ENCODE measurements around the gene RBPMS2. TPM values are rescaled to one million over a fixed set of nuclear protein-coding genes. Genes with fewer than 3 reads are reported as not detected.
A peak's percentile ranks its signal among the peaks of the same experiment; 100 is the strongest.

Gene RBPMS2
- total and polyA plus RNA-seq, 2 of the 8 experiments (the other 6 are each of a cell fraction or from before 2014, with no cell fraction given), result 55.8 to 238 TPM

DNA sequence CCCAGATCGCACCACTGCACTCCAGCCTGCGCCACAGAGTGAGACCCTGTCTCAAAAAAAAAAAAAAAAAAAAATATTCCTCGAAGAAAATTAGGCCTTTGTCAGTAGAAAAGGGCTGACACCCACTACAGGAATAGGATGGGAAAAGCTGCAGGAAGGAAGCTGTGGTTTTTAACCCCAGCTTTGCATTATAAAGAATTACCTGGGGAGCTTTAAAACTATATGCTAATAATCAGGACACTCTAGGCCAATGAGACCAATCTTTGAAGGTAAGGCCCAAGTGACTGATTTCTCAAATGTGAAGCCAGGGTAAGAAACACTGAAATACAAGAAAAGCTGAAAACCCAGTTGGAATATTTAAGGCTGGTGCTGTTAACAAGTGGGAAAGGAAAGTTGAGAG is 74.3 kb downstream of the RBPMS2 start (continued):
- TF ChIP-seq POLR2AphosphoS5 (IDR thresholded peaks at IDR 0.05; ENCODE audit: low read depth, low read length) (no peak), BCL11A (IDR thresholded peaks at IDR 0.05; ENCODE audit: low read depth in 2 of 2, low read length in 2 of 2) (no peak), KDM5A (IDR thresholded peaks at IDR 0.05; ENCODE audit: low read length) (no peak), CHD2 (IDR thresholded peaks at IDR 0.05; ENCODE audit: low read length) (no peak), RBBP5 (IDR thresholded peaks at IDR 0.05; ENCODE audit: borderline replicate concordance, low read depth, low read length) (no peak), SRF (IDR thresholded peaks at IDR 0.05; ENCODE audit: low read depth, low read length) (no peak), SP4 (IDR thresholded peaks at IDR 0.05; ENCODE audit: low read length) (no peak), CBX5 (IDR thresholded peaks at IDR 0.05; ENCODE audit: low read depth, low read length) (no peak), SAP30 (IDR thresholded peaks at IDR 0.05; ENCODE audit: insufficient read depth, insufficient replicate concordance, low read length) (no peak), NANOG (IDR thresholded peaks at IDR 0.05; ENCODE audit: insufficient read depth, low read depth, low read length, poor library complexity, severe bottlenecking) (no peak), SIX5 (IDR thresholded peaks at IDR 0.05; ENCODE audit: low read depth, low read length) (no peak), NRF1 (IDR thresholded peaks at IDR 0.05; ENCODE audit: low read depth, low read length) (no peak), KDM1A (IDR thresholded peaks at IDR 0.05; ENCODE audit: borderline replicate concordance, low read length) (no peak), HDAC2 (IDR thresholded peaks at IDR 0.05; ENCODE audit: borderline replicate concordance in 1 of 2, low read depth in 2 of 2, low read length in 2 of 2) (no peak), TBP (IDR thresholded peaks at IDR 0.05; ENCODE audit: low read depth, low read length) (peak; percentile 50; the same call in 1 of the 2 replicates), FOSL1 (IDR thresholded peaks at IDR 0.05; ENCODE audit: insufficient read depth, low read depth, low read length) (no peak), TAF1 (IDR thresholded peaks at IDR 0.05; ENCODE audit: low read depth, low read length) (peak; percentile 61), SIRT6 (IDR thresholded peaks at IDR 0.05; ENCODE audit: low read length) (no peak), GABPA (IDR thresholded peaks at IDR 0.05; ENCODE audit: borderline replicate concordance, insufficient read depth, low read length) (no peak)
- TF ChIP-seq, protein P1, sequence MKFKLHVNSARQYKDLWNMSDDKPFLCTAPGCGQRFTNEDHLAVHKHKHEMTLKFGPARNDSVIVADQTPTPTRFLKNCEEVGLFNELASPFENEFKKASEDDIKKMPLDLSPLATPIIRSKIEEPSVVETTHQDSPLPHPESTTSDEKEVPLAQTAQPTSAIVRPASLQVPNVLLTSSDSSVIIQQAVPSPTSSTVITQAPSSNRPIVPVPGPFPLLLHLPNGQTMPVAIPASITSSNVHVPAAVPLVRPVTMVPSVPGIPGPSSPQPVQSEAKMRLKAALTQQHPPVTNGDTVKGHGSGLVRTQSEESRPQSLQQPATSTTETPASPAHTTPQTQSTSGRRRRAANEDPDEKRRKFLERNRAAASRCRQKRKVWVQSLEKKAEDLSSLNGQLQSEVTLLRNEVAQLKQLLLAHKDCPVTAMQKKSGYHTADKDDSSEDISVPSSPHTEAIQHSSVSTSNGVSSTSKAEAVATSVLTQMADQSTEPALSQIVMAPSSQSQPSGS (IDR thresholded peaks at IDR 0.05; ENCODE audit: low read length), result no peak; the same call in 1 of the 2 replicates
- TF ChIP-seq, protein P2, sequence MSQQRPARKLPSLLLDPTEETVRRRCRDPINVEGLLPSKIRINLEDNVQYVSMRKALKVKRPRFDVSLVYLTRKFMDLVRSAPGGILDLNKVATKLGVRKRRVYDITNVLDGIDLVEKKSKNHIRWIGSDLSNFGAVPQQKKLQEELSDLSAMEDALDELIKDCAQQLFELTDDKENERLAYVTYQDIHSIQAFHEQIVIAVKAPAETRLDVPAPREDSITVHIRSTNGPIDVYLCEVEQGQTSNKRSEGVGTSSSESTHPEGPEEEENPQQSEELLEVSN (IDR thresholded peaks at IDR 0.05), result no peak
- TF ChIP-seq, protein P3, sequence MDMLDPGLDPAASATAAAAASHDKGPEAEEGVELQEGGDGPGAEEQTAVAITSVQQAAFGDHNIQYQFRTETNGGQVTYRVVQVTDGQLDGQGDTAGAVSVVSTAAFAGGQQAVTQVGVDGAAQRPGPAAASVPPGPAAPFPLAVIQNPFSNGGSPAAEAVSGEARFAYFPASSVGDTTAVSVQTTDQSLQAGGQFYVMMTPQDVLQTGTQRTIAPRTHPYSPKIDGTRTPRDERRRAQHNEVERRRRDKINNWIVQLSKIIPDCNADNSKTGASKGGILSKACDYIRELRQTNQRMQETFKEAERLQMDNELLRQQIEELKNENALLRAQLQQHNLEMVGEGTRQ (IDR thresholded peaks at IDR 0.05; ENCODE audit: low read length), result no peak

Data from H1 (cell line).